Medulla oblongata (tissue), 1 donor: ENCODE data around the gene CAD.

Experiments used
- DNase-seq: peaks from one replicate; pipeline ENCODE4 v3.0.0-alpha.2; 2015; ENCODE audit errors: extremely low spot score

The CAD gene

GRCh38 chr2:27198627-27199026 is 18.5 kb upstream of the CAD start:
- no peak for DNase-seq

- DNase-seq: no peak
Measured at GRCh38 chr2:27199241-27199640, 17.9 kb upstream of the CAD start.

GRCh38 chr2:27201675-27202074 is 15.5 kb upstream of the CAD start:
- no peak for DNase-seq

GRCh38 chr2:27202854-27203253 is 14.3 kb upstream of the CAD start:
- DNase-seq: no peak

GRCh38 chr2:27203741-27204140 is 13.4 kb upstream of the CAD start:
- no peak for DNase-seq

- DNase-seq: no peak
Measured at GRCh38 chr2:27204566-27204965, 12.6 kb upstream of the CAD start.

- DNase-seq: no peak
Measured at GRCh38 chr2:27205206-27205605, 12.0 kb upstream of the CAD start.

- DNase-seq: no peak
Measured at GRCh38 chr2:27206346-27206745, 10.8 kb upstream of the CAD start.

GRCh38 chr2:27208486-27209050 is 8.6 kb upstream of the CAD start:
- no peak for DNase-seq

GRCh38 chr2:27209621-27210401 is 7.4 kb upstream of the CAD start:
- no peak for DNase-seq

GRCh38 chr2:27211241-27211942 is 5.8 kb upstream of the CAD start:
- no peak for DNase-seq

GRCh38 chr2:27211943-27212625 is 5.1 kb upstream of the CAD start, which contains the start of the genes ATRAID and SLC5A6:
ATRAID (plus strand) TSS chr2:27212041; CDS start chr2:27212369, 328 bp downstream.
SLC5A6 (minus strand) TSS chr2:27212268; CDS start chr2:27207650, 4,618 bp downstream.
- DNase-seq: peak; percentile 92

- no peak for DNase-seq
Measured at GRCh38 chr2:27212626-27213471, 4.3 kb upstream of the CAD start.

GRCh38 chr2:27214941-27215340 is 2.2 kb upstream of the CAD start:
- DNase-seq: no peak

- DNase-seq: no peak
Measured at GRCh38 chr2:27216416-27217137, 592 bp upstream of the CAD start.

GRCh38 chr2:27218614-27219013 is 1.4 kb downstream of the CAD start:
- DNase-seq: no peak

- no peak for DNase-seq
Measured at GRCh38 chr2:27219091-27219490, 1.9 kb downstream of the CAD start.

GRCh38 chr2:27220091-27220490 is 2.9 kb downstream of the CAD start:
- DNase-seq: no peak

- DNase-seq: no peak
Measured at GRCh38 chr2:27221166-27221565, 4.0 kb downstream of the CAD start.

GRCh38 chr2:27222407-27222806 is 5.2 kb downstream of the CAD start:
- DNase-seq: no peak

- no peak for DNase-seq
Measured at GRCh38 chr2:27223416-27223815, 6.2 kb downstream of the CAD start.
